A549 (cell line): ENCODE measurements around the gene LMBR1L. TPM values are rescaled to one million over a fixed set of nuclear protein-coding genes. Genes with fewer than 3 reads are reported as not detected.

Source experiments
- ATAC-seq, 2 experiments: fragments of 200-7000 bp in 1 of 2; fragments of >200 bp in 1 of 2; cut with Nextera tagmentation in 1 of 2; cut with Tn5 transposase in 1 of 2; 3 replicates each; pipeline versions ENCODE4 v1.8.0 to v1.9.1; 2018 to 2020; ENCODE audit warnings: mild to moderate bottlenecking in 1 of 2, moderate library complexity in 1 of 2
- CTCF ChIA-PET: fragments of 300-600 bp; sonication (Branson Sonifier 250); formaldehyde crosslinking; extraction: SDS; loops from one replicate; lab custom pipeline; 2021; ENCODE audit warnings: antibody characterized with exemption, inconsistent platforms; lab: Yijun Ruan, JAX
- POLR2A ChIA-PET: fragments of 350-600 bp; formaldehyde crosslinking; extraction: SDS; loops from one replicate; lab custom pipeline; 2021; ENCODE audit warnings: antibody characterized with exemption, inconsistent platforms; lab: Yijun Ruan, JAX
- DNase-seq, 2 experiments: peaks; one replicate each; pipeline versions ENCODE4 v3.0.0 to v3.0.0-alpha.2; 2011 to 2016; ENCODE audit warnings: low read depth in 1 of 2, low spot score in 1 of 2
- FAIRE-seq: peaks from 2 replicates; lab custom pipeline; 2011; peaks lifted over from hg19 to GRCh38; lab: Jason Lieb, UNC
- H3K27ac ChIP-seq, 2 experiments: fragments of >200 bp; sonication (Bioruptor Twin); formaldehyde crosslinking; 3 replicates each; pipeline ENCODE4 v1.5.1; 2016 to 2017
- H3K4me1 ChIP-seq: fragments of >200 bp; sonication (Bioruptor Twin); formaldehyde crosslinking; 3 replicates; pipeline ENCODE4 v1.6.1; 2016
- H3K4me2 ChIP-seq: fragments of >200 bp; sonication (Bioruptor Twin); formaldehyde crosslinking; 3 replicates; pipeline ENCODE4 v1.6.1; 2016
- H3K4me3 ChIP-seq: fragments of >200 bp; sonication (Bioruptor Twin); formaldehyde crosslinking; 3 replicates; pipeline ENCODE4 v1.5.1; 2016
- H3K9me3 ChIP-seq: fragments of >200 bp; sonication (Bioruptor Twin); formaldehyde crosslinking; 3 replicates; pipeline ENCODE4 v1.6.1; 2016
- CBX8 ChIP-seq: fragments of 200-600 bp; sonication (generic); IDR thresholded peaks from 2 replicates; pipeline ENCODE4 v1.6.1; 2016
- EHF ChIP-seq: fragments of 250-450 bp; sonication (Bioruptor Pico); IDR thresholded peaks from 2 replicates; pipeline ENCODE4 v1.5.0; 2020; ENCODE audit warnings: mild to moderate bottlenecking
- ESRRA ChIP-seq: fragments of 150-350 bp; IDR thresholded peaks from 2 replicates; pipeline ENCODE4 v1.6.1; 2014; ENCODE audit warnings: mild to moderate bottlenecking, low read length, borderline replicate concordance
- GATA3 ChIP-seq: IDR thresholded peaks from 2 replicates; pipeline ENCODE4 v1.6.1; 2012; ENCODE audit warnings: borderline replicate concordance
- HOXB5 ChIP-seq: fragments of 250-450 bp; sonication (Bioruptor Pico); IDR thresholded peaks from 2 replicates; pipeline ENCODE4 v1.5.0; 2020; ENCODE audit warnings: mild to moderate bottlenecking, moderate library complexity
- JUNB ChIP-seq: fragments of >200 bp; sonication (Bioruptor Twin); formaldehyde crosslinking; IDR thresholded peaks from 2 replicates; pipeline ENCODE4 v1.6.1; 2016
- KDM1A ChIP-seq: fragments of 200-600 bp; sonication (generic); IDR thresholded peaks from 2 replicates; pipeline ENCODE4 v1.6.1; 2016; ENCODE audit warnings: low read depth, mild to moderate bottlenecking
- MAZ ChIP-seq: fragments of 150-350 bp; IDR thresholded peaks from 2 replicates; pipeline ENCODE4 v1.6.1; 2014; ENCODE audit warnings: antibody characterized with exemption, low read depth, low read length, borderline replicate concordance
- NFE2L2 ChIP-seq: fragments of 150-350 bp; conservative IDR thresholded peaks from 2 replicates; pipeline ENCODE4 v1.6.1; 2014; ENCODE audit warnings: low read length
- PHF8 ChIP-seq: fragments of 200-600 bp; sonication (generic); IDR thresholded peaks from 2 replicates; pipeline ENCODE4 v1.6.1; 2016; ENCODE audit warnings: low read depth, mild to moderate bottlenecking, antibody characterized with exemption, moderate library complexity, borderline replicate concordance
- RAD21 ChIP-seq, 2 experiments: fragments of >200 bp in 1 of 2; sonication (Bioruptor Twin) in 1 of 2; formaldehyde crosslinking in 1 of 2; IDR thresholded peaks in 1 of 2; conservative IDR thresholded peaks in 1 of 2; 2 replicates in 1 of 2; 3 replicates in 1 of 2; pipeline ENCODE4 v1.6.1; 2012 to 2018; ENCODE audit warnings: inconsistent platforms in 1 of 2
- SREBF2 ChIP-seq: fragments of 450-650 bp; IDR thresholded peaks from 2 replicates; pipeline ENCODE4 v1.6.1; 2014; ENCODE audit warnings: mild to moderate bottlenecking, moderate library complexity
- ZFP36 ChIP-seq: fragments of 450-650 bp; IDR thresholded peaks from 2 replicates; pipeline ENCODE4 v1.6.1; 2014; ENCODE audit warnings: borderline replicate concordance; ENCODE audit not compliant: partially characterized antibody
- ZNF302 ChIP-seq: fragments of 250-450 bp; sonication (Bioruptor Pico); IDR thresholded peaks from 2 replicates; pipeline ENCODE4 v1.9.0; 2021; ENCODE audit warnings: inconsistent platforms, mild to moderate bottlenecking, moderate library complexity
- WGBS: methylation state at CpG from one replicate; pipeline ENCODE4 v1.1.6; 2017; ENCODE audit errors: missing lambda C conversion rate; 5-methylcytosine and 5-hydroxymethylcytosine counted together
- polyA plus RNA-seq, 4 experiments: library from polyadenylated mRNA; depleted of rRNA in 3 of 4; stranded (reverse); fragments of >200 nt; fragmentation: RNase III in 1 of 4; extraction: RNeasy Plus Mini Kit Qiagen cat#74134 plus additional on column Dnase treatment in 1 of 4; gene quantifications; 2 replicates in 3 of 4; 3 replicates in 1 of 4; pipeline ENCODE4 v1.2.3, GENCODE V29; 2011 to 2017
- TF ChIP-seq, protein P1 (sequence below): IDR thresholded peaks from 2 replicates; pipeline ENCODE4 v1.6.1; 2012
- TF ChIP-seq, protein P2 (sequence below): fragments of >200 bp; sonication (Bioruptor Twin); formaldehyde crosslinking; IDR thresholded peaks from 2 replicates; pipeline ENCODE4 v1.6.1; 2016
- TF ChIP-seq, protein P3 (sequence below): IDR thresholded peaks from 2 replicates; pipeline ENCODE4 v1.6.1; 2012; ENCODE audit warnings: low read depth, borderline replicate concordance
- TF ChIP-seq, protein P4 (sequence below): fragments of 200-600 bp; sonication (generic); IDR thresholded peaks from 2 replicates; pipeline ENCODE4 v1.6.1; 2016; ENCODE audit warnings: antibody characterized with exemption, mild to moderate bottlenecking, moderate library complexity

LMBR1L gene
- polyA plus RNA-seq, 2 of the 4 experiments (the other 2 are of a cell fraction) = 16.7 to 25.1 TPM

DNA sequence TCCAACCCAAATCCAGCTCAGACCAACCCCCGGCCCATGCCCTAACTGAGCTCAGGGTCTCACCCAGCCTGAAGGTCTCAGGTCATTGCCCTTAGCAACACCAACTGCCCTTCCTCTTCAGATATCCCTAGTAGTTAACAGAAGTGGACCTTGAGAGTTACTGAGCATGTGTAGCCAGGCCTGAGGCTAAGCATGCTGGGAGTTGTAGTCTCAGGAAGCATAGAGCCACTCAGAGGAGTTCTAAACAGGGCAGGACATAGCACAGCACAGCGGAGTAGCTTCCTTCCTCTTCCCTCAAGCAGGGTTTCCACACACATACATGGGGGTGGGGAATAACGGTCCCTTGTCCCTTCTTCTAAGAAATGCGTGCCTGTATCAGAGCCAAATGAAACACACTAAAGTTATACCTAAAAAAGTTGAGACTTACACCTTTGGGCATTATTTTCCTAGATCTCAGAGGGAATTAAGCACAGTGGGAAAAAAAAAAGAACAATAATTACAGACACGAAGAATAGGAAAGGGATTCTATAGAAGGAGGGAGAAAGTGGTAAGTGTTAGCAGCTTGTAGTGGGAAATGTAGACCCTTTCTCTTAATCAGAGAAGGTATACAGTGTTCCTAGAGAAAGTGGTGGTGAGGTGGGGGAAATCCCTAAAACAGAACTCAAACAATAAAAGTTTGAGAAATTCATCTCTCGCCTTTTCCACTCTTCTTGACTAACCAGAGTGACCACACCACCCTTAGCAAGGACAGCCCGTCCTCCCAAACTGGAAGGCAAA, 54.5 kb downstream of the LMBR1L start:
- no peak overlapping the region for H3K4me3 ChIP-seq
- CTCF ChIA-PET = interaction anchor here (0.6 to 3.3 kb wide), 7 partner anchors 9 to 212 kb away, joined by 3 to 27 read pairs (median 6); partner anchors contain the start of gene TUBA1A

DNA sequence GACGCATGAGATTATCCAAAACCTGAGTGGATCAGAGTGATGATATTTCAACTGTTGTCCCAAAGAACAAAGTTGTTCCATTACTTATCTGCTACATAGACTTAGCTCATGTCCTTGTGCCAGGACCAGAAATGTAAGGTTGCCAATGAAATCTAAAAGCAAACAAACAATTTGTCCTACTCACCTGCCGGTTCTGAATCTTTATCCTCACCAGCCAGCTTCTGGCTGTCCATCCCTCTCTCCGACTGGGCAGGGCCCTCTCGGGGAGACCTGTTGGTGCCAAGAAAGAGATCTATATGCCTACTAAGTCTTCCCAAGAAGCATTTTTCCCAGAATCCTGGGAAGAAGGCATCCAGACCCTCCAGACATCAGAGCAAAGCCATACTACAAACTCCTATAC, 55.6 kb downstream of the LMBR1L start:
- Histone ChIP-seq H3K27ac (no peak overlapping the region), H3K4me1 (peaks cover 35% of the 10 kb centered on the region), H3K4me2 (no peak overlapping the region), H3K9me3 (no peaks in the 10 kb centered on the region), H3K4me3 (no peak overlapping the region)
- ATAC-seq (no peak), FAIRE-seq (no peak), DNase-seq (no peak)
- WGBS = 91% methylated on average over 4 of the region's 4 CpGs
- ChIA-PET POLR2A (no interaction called here), CTCF (interaction anchor here (0.8 to 3.3 kb wide), 8 partner anchors 10 to 134 kb away, joined by 3 to 27 read pairs (median 4); partner anchors contain the start of gene TUBA1A)
- TF ChIP-seq PHF8 (no peak), GATA3 (no peak), MAZ (no peak), NFE2L2 (no peak), HOXB5 (CRISPR knock-in tag) (no peak), KDM1A (no peak), CBX8 (no peak), JUNB (no peak), ZNF302 (CRISPR knock-in tag) (no peak)
- TF ChIP-seq, protein P1, sequence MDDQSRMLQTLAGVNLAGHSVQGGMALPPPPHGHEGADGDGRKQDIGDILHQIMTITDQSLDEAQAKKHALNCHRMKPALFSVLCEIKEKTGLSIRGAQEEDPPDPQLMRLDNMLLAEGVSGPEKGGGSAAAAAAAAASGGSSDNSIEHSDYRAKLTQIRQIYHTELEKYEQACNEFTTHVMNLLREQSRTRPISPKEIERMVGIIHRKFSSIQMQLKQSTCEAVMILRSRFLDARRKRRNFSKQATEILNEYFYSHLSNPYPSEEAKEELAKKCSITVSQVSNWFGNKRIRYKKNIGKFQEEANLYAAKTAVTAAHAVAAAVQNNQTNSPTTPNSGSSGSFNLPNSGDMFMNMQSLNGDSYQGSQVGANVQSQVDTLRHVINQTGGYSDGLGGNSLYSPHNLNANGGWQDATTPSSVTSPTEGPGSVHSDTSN = no peak
- TF ChIP-seq, protein P2, sequence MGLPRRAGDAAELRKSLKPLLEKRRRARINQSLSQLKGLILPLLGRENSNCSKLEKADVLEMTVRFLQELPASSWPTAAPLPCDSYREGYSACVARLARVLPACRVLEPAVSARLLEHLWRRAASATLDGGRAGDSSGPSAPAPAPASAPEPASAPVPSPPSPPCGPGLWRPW = no peak

More for the DNA sequence above, 54.5 kb downstream of the LMBR1L start:
- Histone ChIP-seq H3K9me3 (no peaks in the 10 kb centered on the region), H3K4me2 (peak overlapping the region; percentile 96), H3K4me1 (peaks cover 29% of the 10 kb centered on the region), H3K27ac (no peak overlapping the region)
- TF ChIP-seq EHF = no peak
- TF ChIP-seq ZFP36 = peak; percentile 46
- no peak for TF ChIP-seq RAD21 (conservative IDR thresholded peaks at IDR 0.05 in 1 of 2, IDR thresholded peaks at IDR 0.05 in 1 of 2)
- no peak for TF ChIP-seq ZNF302 (CRISPR knock-in tag)
- peak; percentile 57 to 79; a peak in 5 of 6 replicates for ATAC-seq
- no peak for FAIRE-seq
- peak; percentile 75 to 83 for DNase-seq
- POLR2A ChIA-PET = no interaction called here
- 64% methylated on average over 7 of the region's 7 CpGs for WGBS

DNA sequence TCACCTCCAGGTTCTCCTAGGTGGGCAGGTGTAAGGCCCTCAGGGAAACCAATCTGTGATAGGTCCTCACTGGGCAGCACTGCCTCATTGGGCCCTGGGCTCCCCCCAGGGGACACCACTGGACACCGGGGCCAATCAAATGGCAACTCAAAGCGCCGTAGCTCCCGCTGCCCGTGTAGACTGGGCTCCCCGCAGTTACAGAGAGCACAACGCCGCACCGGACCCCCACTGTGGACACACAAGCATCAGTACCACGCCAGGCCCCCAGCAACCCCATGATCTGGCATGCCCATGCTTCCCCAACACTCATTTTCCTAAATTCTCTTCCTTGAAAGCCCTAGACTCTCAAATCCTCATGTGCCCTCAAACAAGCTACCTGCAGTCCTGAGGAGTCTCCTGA, 56.1 kb downstream of the LMBR1L start:
- Histone ChIP-seq H3K4me2 (no peak overlapping the region), H3K27ac (no peak overlapping the region), H3K4me1 (peaks cover 41% of the 10 kb centered on the region), H3K4me3 (no peak overlapping the region), H3K9me3 (no peaks in the 10 kb centered on the region)
- TF ChIP-seq PHF8 (no peak), SREBF2 (no peak), ESRRA (no peak)
- TF ChIP-seq, protein P3, sequence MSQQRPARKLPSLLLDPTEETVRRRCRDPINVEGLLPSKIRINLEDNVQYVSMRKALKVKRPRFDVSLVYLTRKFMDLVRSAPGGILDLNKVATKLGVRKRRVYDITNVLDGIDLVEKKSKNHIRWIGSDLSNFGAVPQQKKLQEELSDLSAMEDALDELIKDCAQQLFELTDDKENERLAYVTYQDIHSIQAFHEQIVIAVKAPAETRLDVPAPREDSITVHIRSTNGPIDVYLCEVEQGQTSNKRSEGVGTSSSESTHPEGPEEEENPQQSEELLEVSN = no peak
- TF ChIP-seq, protein P4, sequence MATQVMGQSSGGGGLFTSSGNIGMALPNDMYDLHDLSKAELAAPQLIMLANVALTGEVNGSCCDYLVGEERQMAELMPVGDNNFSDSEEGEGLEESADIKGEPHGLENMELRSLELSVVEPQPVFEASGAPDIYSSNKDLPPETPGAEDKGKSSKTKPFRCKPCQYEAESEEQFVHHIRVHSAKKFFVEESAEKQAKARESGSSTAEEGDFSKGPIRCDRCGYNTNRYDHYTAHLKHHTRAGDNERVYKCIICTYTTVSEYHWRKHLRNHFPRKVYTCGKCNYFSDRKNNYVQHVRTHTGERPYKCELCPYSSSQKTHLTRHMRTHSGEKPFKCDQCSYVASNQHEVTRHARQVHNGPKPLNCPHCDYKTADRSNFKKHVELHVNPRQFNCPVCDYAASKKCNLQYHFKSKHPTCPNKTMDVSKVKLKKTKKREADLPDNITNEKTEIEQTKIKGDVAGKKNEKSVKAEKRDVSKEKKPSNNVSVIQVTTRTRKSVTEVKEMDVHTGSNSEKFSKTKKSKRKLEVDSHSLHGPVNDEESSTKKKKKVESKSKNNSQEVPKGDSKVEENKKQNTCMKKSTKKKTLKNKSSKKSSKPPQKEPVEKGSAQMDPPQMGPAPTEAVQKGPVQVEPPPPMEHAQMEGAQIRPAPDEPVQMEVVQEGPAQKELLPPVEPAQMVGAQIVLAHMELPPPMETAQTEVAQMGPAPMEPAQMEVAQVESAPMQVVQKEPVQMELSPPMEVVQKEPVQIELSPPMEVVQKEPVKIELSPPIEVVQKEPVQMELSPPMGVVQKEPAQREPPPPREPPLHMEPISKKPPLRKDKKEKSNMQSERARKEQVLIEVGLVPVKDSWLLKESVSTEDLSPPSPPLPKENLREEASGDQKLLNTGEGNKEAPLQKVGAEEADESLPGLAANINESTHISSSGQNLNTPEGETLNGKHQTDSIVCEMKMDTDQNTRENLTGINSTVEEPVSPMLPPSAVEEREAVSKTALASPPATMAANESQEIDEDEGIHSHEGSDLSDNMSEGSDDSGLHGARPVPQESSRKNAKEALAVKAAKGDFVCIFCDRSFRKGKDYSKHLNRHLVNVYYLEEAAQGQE = no peak
- TF ChIP-seq, protein P1 = no peak
- no peak for FAIRE-seq
- ChIA-PET CTCF (interaction anchor here (0.8 to 3.3 kb wide), 6 partner anchors 10 to 150 kb away, joined by 3 to 27 read pairs (median 4); a partner anchor contains a TSS), POLR2A (no interaction called here)
- over 99% methylated on average over 9 of the region's 10 CpGs for WGBS
- ATAC-seq = no peak
- no peak for DNase-seq
